Esophagus squamous epithelium (tissue), 5 donors: ENCODE results near the gene SIAH3. TPM values are rescaled to one million over a fixed set of nuclear protein-coding genes. Genes with fewer than 3 reads are reported as not detected.
A peak's percentile ranks its signal among the peaks of the same experiment; 100 is the strongest.

Source experiments
- DNase-seq: peaks from one replicate; lab custom pipeline; 2025; lab: John Stamatoyannopoulos, UW
- H3K27ac ChIP-seq, 4 donors: fragments of 200-600 bp; sonication (generic); one replicate each; pipeline ENCODE4 v1.5.1; 2016 to 2019; ENCODE audit warnings: mild to moderate bottlenecking in 1 of 4
- H3K27me3 ChIP-seq, 4 donors: fragments of 200-600 bp; sonication (generic); 1 replicate in 3 of 4; 2 replicates in 1 of 4; pipeline versions ENCODE4 v1.5.1 to v1.6.0; 2017 to 2021; ENCODE audit warnings: antibody characterized with exemption in 1 of 4
- H3K36me3 ChIP-seq, 3 donors: fragments of 200-600 bp; sonication (generic); one replicate each; pipeline ENCODE4 v1.5.1; 2016 to 2019
- H3K4me1 ChIP-seq, 3 donors: fragments of 200-600 bp; sonication (generic); one replicate each; pipeline ENCODE4 v1.5.1; 2017 to 2019
- H3K4me3 ChIP-seq, 4 donors: fragments of 200-600 bp; sonication (generic); 1 replicate in 3 of 4; 2 replicates in 1 of 4; pipeline ENCODE4 v1.5.1; 2016 to 2019; ENCODE audit warnings: mild to moderate bottlenecking in 2 of 4, moderate library complexity in 1 of 4
- H3K9me3 ChIP-seq, 3 donors: fragments of 200-600 bp; sonication (generic); one replicate each; pipeline ENCODE4 v1.5.1; 2016 to 2019
- CTCF ChIP-seq, 6 experiments: fragments of 450-650 bp in 4 of 6; fragments of 200-600 bp in 2 of 6; sonication (generic) in 2 of 6; IDR thresholded peaks; one replicate each; pipeline ENCODE4 v1.5.1; 2016 to 2019; ENCODE audit warnings: antibody characterized with exemption in 6 of 6, mild to moderate bottlenecking in 4 of 6, moderate library complexity in 4 of 6
- POLR2A ChIP-seq, 4 donors: fragments of 450-650 bp; IDR thresholded peaks; one replicate each; pipeline ENCODE4 v1.6.1; 2017; ENCODE audit warnings: antibody characterized with exemption in 4 of 4, mild to moderate bottlenecking in 4 of 4, moderate library complexity in 3 of 4
- WGBS, 2 donors: methylation state at CpG; one replicate each; pipeline ENCODE4 v1.1.5; 2018; 5-methylcytosine and 5-hydroxymethylcytosine counted together
- intact Hi-C: fragments of 100-400 bp; cut with DNase I; formaldehyde crosslinking; loops from one replicate; pipeline ENCODE4 v1.15.0; 2022
- total RNA-seq, 4 donors: library from RNA; depleted of rRNA; stranded (reverse); fragments of >200 nt; gene quantifications; one replicate each; pipeline ENCODE4 v1.1.0, GENCODE V29; 2016
- donor health status: DM: yes; HTN: yes; CAD: no.

Gene SIAH3
- under 1 TPM in 1 of 4 donors, not detected in 3; 0.09 TPM for total RNA-seq

- H3K4me3 ChIP-seq = peak within 1 kb of the TSS in 3 of 4 donors; percentile 12 to 59 (median 34)
- peaks cover 0 to 92% (median 7%) of the 10 kb centered on the region in 4 donors for H3K27me3 ChIP-seq
- H3K9me3 ChIP-seq = no peaks in the 10 kb centered on the region
- 2 to 28% methylated on average over 17 to 25 of the region's 35 CpGs for WGBS, 2 donors
- no peaks in the 10 kb centered on the region for H3K36me3 ChIP-seq
- no peak for DNase-seq
- no peak within 1 kb of the TSS for H3K27ac ChIP-seq
- intact Hi-C loops = no loop called here
- TF ChIP-seq POLR2A (IDR thresholded peaks at IDR 0.05) (no peak), CTCF (IDR thresholded peaks at IDR 0.05) (no peak)
- peaks cover 8 to 33% (median 18%) of the 10 kb centered on the region in 3 donors for H3K4me1 ChIP-seq
Measured at GRCh38 chr13:45851171-45851921, at the start of gene SIAH3. Gene SIAH3 (minus strand): TSS chr13:45851753. CDS start chr13:45851629, 124 bp downstream.

GRCh38 chr13:45899406-45899805 lies 47.9 kb upstream of the SIAH3 start:
- H3K27ac ChIP-seq = no peak overlapping the region
- no peaks in the 10 kb centered on the region for H3K9me3 ChIP-seq
- H3K4me3 ChIP-seq = no peak overlapping the region
- intact Hi-C loops = no loop called here
- TF ChIP-seq POLR2A (IDR thresholded peaks at IDR 0.05) (no peak), CTCF (IDR thresholded peaks at IDR 0.05) (no peak)
- no peaks in the 10 kb centered on the region for H3K36me3 ChIP-seq
- no peak for DNase-seq
- no peaks in the 10 kb centered on the region for H3K4me1 ChIP-seq
- WGBS, 2 donors = 58 to 68% methylated on average over 3 of the region's 3 CpGs
- H3K27me3 ChIP-seq = peaks cover 0 to 20% (median 0%) of the 10 kb centered on the region in 4 donors

GRCh38 chr13:45897562-45897961 lies 46.0 kb upstream of the SIAH3 start:
- 89 to 95% methylated on average over 2 of the region's 2 CpGs for WGBS, 2 donors
- DNase-seq = no peak
- intact Hi-C loops = no loop called here
- TF ChIP-seq POLR2A (IDR thresholded peaks at IDR 0.05) (no peak), CTCF (IDR thresholded peaks at IDR 0.05) (no peak)
- H3K27ac ChIP-seq = no peak overlapping the region
- H3K4me1 ChIP-seq = no peaks in the 10 kb centered on the region
- no peaks in the 10 kb centered on the region for H3K9me3 ChIP-seq
- no peak overlapping the region for H3K4me3 ChIP-seq
- no peaks in the 10 kb centered on the region for H3K36me3 ChIP-seq
- peaks cover 0 to 20% (median 0%) of the 10 kb centered on the region in 4 donors for H3K27me3 ChIP-seq

GRCh38 chr13:45896285-45896684 lies 44.7 kb upstream of the SIAH3 start:
- H3K27me3 ChIP-seq = peaks cover 0 to 20% (median 0%) of the 10 kb centered on the region in 4 donors
- no peaks in the 10 kb centered on the region for H3K4me1 ChIP-seq
- WGBS, 2 donors = 61 to 92% methylated on average over 2 to 4 of the region's 5 CpGs
- H3K9me3 ChIP-seq = no peaks in the 10 kb centered on the region
- H3K4me3 ChIP-seq = no peak overlapping the region
- intact Hi-C loops = no loop called here
- no peak overlapping the region for H3K27ac ChIP-seq
- TF ChIP-seq POLR2A (IDR thresholded peaks at IDR 0.05) (no peak), CTCF (IDR thresholded peaks at IDR 0.05) (no peak)
- H3K36me3 ChIP-seq = no peaks in the 10 kb centered on the region
- DNase-seq = no peak

GRCh38 chr13:45895881-45896280 lies 44.3 kb upstream of the SIAH3 start:
- intact Hi-C loops = no loop called here
- peaks cover 0 to 20% (median 0%) of the 10 kb centered on the region in 4 donors for H3K27me3 ChIP-seq
- no peak for TF ChIP-seq CTCF (IDR thresholded peaks at IDR 0.05)
- no peak for TF ChIP-seq POLR2A (IDR thresholded peaks at IDR 0.05)
- no peak overlapping the region for H3K4me3 ChIP-seq
- no peak overlapping the region for H3K27ac ChIP-seq
- WGBS, 2 donors = 18 to 50% methylated on average over 2 of the region's 2 CpGs
- H3K9me3 ChIP-seq = no peaks in the 10 kb centered on the region
- no peaks in the 10 kb centered on the region for H3K36me3 ChIP-seq
- H3K4me1 ChIP-seq = no peaks in the 10 kb centered on the region
- no peak for DNase-seq
